Measurements from ENCODE around the gene AMER2.

AMER2 gene

GRCh38 chr13:25171517-25172302, at the start of gene AMER2:
AMER2 (minus strand) TSS chr13:25172288; CDS start chr13:25171619, 669 bp downstream.
- DNase-seq (ENCODE audit: low read depth): peak; percentile 12

- no peak for DNase-seq (ENCODE audit: low read depth)
These were observed 45.9 kb upstream of the AMER2 start for GRCh38 chr13:25218019-25218418.

GRCh38 chr13:25217023-25217885, 45.2 kb upstream of the AMER2 start:
- DNase-seq (ENCODE audit: low read depth): peak; percentile 48

- no peak for DNase-seq (ENCODE audit: low read depth)
These were observed 43.1 kb upstream of the AMER2 start for GRCh38 chr13:25215253-25215575.

GRCh38 chr13:25214491-25215252, 42.6 kb upstream of the AMER2 start:
- peak; percentile 58 for DNase-seq (ENCODE audit: low read depth)

GRCh38 chr13:25213715-25214114, 41.6 kb upstream of the AMER2 start:
- peak; percentile 58 for DNase-seq (ENCODE audit: low read depth)

GRCh38 chr13:25210842-25211569, 38.9 kb upstream of the AMER2 start:
- no peak for DNase-seq (ENCODE audit: low read depth)

GRCh38 chr13:25207291-25207810, 35.3 kb upstream of the AMER2 start:
- no peak for DNase-seq (ENCODE audit: low read depth)

- no peak for DNase-seq (ENCODE audit: low read depth)
These were observed 32.8 kb upstream of the AMER2 start for GRCh38 chr13:25204863-25205262.

- no peak for DNase-seq (ENCODE audit: low read depth)
These were observed 31.1 kb upstream of the AMER2 start for GRCh38 chr13:25203127-25203740.

- DNase-seq (ENCODE audit: low read depth): no peak
These were observed 28.7 kb upstream of the AMER2 start for GRCh38 chr13:25200783-25201182.

GRCh38 chr13:25198647-25199046, 26.6 kb upstream of the AMER2 start:
- DNase-seq (ENCODE audit: low read depth): no peak

GRCh38 chr13:25196971-25197370, 24.9 kb upstream of the AMER2 start:
- DNase-seq (ENCODE audit: low read depth): no peak

GRCh38 chr13:25192936-25193335, 20.8 kb upstream of the AMER2 start:
- DNase-seq (ENCODE audit: low read depth): no peak

- DNase-seq (ENCODE audit: low read depth): no peak
These were observed 20.4 kb upstream of the AMER2 start for GRCh38 chr13:25192489-25192888.

- no peak for DNase-seq (ENCODE audit: low read depth)
These were observed 20.0 kb upstream of the AMER2 start for GRCh38 chr13:25192052-25192451.

- DNase-seq (ENCODE audit: low read depth): no peak
These were observed 18.7 kb upstream of the AMER2 start for GRCh38 chr13:25190771-25191170.

GRCh38 chr13:25190256-25190655, 18.2 kb upstream of the AMER2 start:
- no peak for DNase-seq (ENCODE audit: low read depth)

- DNase-seq (ENCODE audit: low read depth): no peak
These were observed 15.5 kb upstream of the AMER2 start for GRCh38 chr13:25187596-25187995.

- no peak for DNase-seq (ENCODE audit: low read depth)
These were observed 14.1 kb upstream of the AMER2 start for GRCh38 chr13:25186187-25186586.

GRCh38 chr13:25181597-25181996, 9.5 kb upstream of the AMER2 start:
- DNase-seq (ENCODE audit: low read depth): no peak

All from EH (cell line).